IMR-90 (cell line): ENCODE data around the gene DYRK1A. TPM values are rescaled to one million over a fixed set of nuclear protein-coding genes. Genes with fewer than 3 reads are reported as not detected.

Experiments
- ATAC-seq: fragments of 200-7000 bp; cut with Tn5 transposase; 2 replicates; pipeline ENCODE4 v1.9.1; 2020; ENCODE audit warnings: low read depth, mild to moderate bottlenecking, moderate library complexity
- BruUV-seq: library from RNA; stranded (reverse); fragments of 400-500 nt; replicated peaks from 2 replicates; lab custom pipeline; 2021; lab: Mats Ljungman, UMichigan
- CTCF ChIA-PET: fragments of 300-600 bp; formaldehyde crosslinking; extraction: SDS; loops from one replicate; lab custom pipeline; 2021; ENCODE audit warnings: antibody characterized with exemption; lab: Yijun Ruan, JAX
- POLR2A ChIA-PET: fragments of 300-600 bp; sonication (Branson Sonifier 250); formaldehyde crosslinking; loops from one replicate; lab custom pipeline; 2022; ENCODE audit warnings: antibody characterized with exemption; ENCODE audit not compliant: unreplicated experiment; lab: Charles Lee
- DNase-seq: peaks from one replicate; pipeline ENCODE4 v3.0.0; 2013
- H2AFZ ChIP-seq: replicated peaks from 2 replicates; pipeline ENCODE3; 2013; ENCODE audit warnings: low read length, mild to moderate bottlenecking; ENCODE audit not compliant: poor library complexity
- H2AK5ac ChIP-seq: 2 replicates; pipeline ENCODE4 v1.6.1; 2013; ENCODE audit warnings: low read depth, low read length, inconsistent platforms
- H2AK9ac ChIP-seq: replicated peaks from 2 replicates; pipeline ENCODE3; 2013; ENCODE audit warnings: mild to moderate bottlenecking, low read depth, low read length, moderate library complexity; ENCODE audit not compliant: poor library complexity
- H2BK120ac ChIP-seq: 2 replicates; pipeline ENCODE4 v1.6.1; 2013; ENCODE audit warnings: low read depth, low read length, inconsistent platforms
- H2BK15ac ChIP-seq: 3 replicates; pipeline ENCODE4 v1.6.1; 2013; ENCODE audit warnings: low read depth, low read length, inconsistent platforms
- H2BK20ac ChIP-seq: 2 replicates; pipeline ENCODE4 v1.6.1; 2013; ENCODE audit warnings: low read depth, mild to moderate bottlenecking, inconsistent platforms, low read length, moderate library complexity
- H2BK5ac ChIP-seq: 2 replicates; pipeline ENCODE4 v1.6.1; 2013; ENCODE audit warnings: mild to moderate bottlenecking, low read depth, low read length, inconsistent platforms; ENCODE audit not compliant: poor library complexity, severe bottlenecking
- H3K14ac ChIP-seq: replicated peaks from 2 replicates; pipeline ENCODE4 v1.6.1; 2013; ENCODE audit warnings: low read depth, low read length, inconsistent platforms
- H3K18ac ChIP-seq: 2 replicates; pipeline ENCODE4 v1.6.1; 2013; ENCODE audit warnings: low read depth, low read length, control low read depth
- H3K23ac ChIP-seq: 2 replicates; pipeline ENCODE4 v1.6.1; 2013; ENCODE audit warnings: low read depth, low read length, inconsistent platforms
- H3K27ac ChIP-seq: 2 replicates; pipeline ENCODE4 v1.5.1; 2013; ENCODE audit warnings: mild to moderate bottlenecking, control low read depth, low read length; ENCODE audit not compliant: insufficient read depth
- H3K27me3 ChIP-seq: 2 replicates; pipeline ENCODE4 v1.6.1; 2013; ENCODE audit warnings: low read length; ENCODE audit not compliant: control insufficient read depth, insufficient read depth
- H3K36me3 ChIP-seq: 2 replicates; pipeline ENCODE4 v1.6.1; 2013; ENCODE audit warnings: low read length, mixed read lengths; ENCODE audit not compliant: control insufficient read depth, insufficient read depth
- H3K4ac ChIP-seq: 2 replicates; pipeline ENCODE4 v1.6.1; 2013; ENCODE audit warnings: low read depth, low read length, inconsistent platforms
- H3K4me1 ChIP-seq: 2 replicates; pipeline ENCODE4 v1.6.1; 2013; ENCODE audit warnings: low read length, mixed read lengths; ENCODE audit not compliant: control insufficient read depth, insufficient read depth
- H3K4me2 ChIP-seq: 2 replicates; pipeline ENCODE4 v1.6.1; 2013; ENCODE audit warnings: low read depth, mild to moderate bottlenecking, control low read depth, low read length, moderate library complexity
- H3K4me3 ChIP-seq: 2 replicates; pipeline ENCODE4 v1.5.1; 2013; ENCODE audit warnings: low read depth, mild to moderate bottlenecking, control low read depth, low read length, moderate library complexity; ENCODE audit not compliant: insufficient read depth
- H3K56ac ChIP-seq: 2 replicates; pipeline ENCODE4 v1.6.1; 2013; ENCODE audit warnings: low read length, inconsistent platforms; ENCODE audit not compliant: insufficient read depth; ENCODE audit errors: extremely low read depth
- H3K79me1 ChIP-seq, 2 experiments: 2 replicates each; pipeline ENCODE4 v1.6.1; 2013; ENCODE audit warnings: low read length in 2 of 2, inconsistent platforms in 1 of 2, low read depth in 1 of 2
- H3K9ac ChIP-seq: 2 replicates; pipeline ENCODE4 v1.6.1; 2013; ENCODE audit warnings: low read depth, low read length, control low read depth
- H3K9me1 ChIP-seq: 2 replicates; pipeline ENCODE4 v1.6.1; 2013; ENCODE audit warnings: low read length, inconsistent platforms; ENCODE audit not compliant: insufficient read depth
- H3K9me3 ChIP-seq: 2 replicates; pipeline ENCODE4 v1.6.1; 2013; ENCODE audit warnings: low read length; ENCODE audit not compliant: control insufficient read depth, insufficient read depth
- H4K20me1 ChIP-seq: 2 replicates; pipeline ENCODE4 v1.6.1; 2013; ENCODE audit warnings: low read length, inconsistent platforms; ENCODE audit not compliant: insufficient read depth
- H4K5ac ChIP-seq: 2 replicates; pipeline ENCODE4 v1.6.1; 2013; ENCODE audit warnings: mild to moderate bottlenecking, low read depth, low read length, control low read depth
- H4K8ac ChIP-seq, 2 experiments: 2 replicates each; pipeline ENCODE4 v1.6.1; 2013; ENCODE audit warnings: low read depth in 2 of 2, low read length in 2 of 2, control low read depth in 1 of 2, inconsistent platforms in 1 of 2
- H4K91ac ChIP-seq: 2 replicates; pipeline ENCODE4 v1.6.1; 2013; ENCODE audit warnings: low read depth, low read length, inconsistent platforms; ENCODE audit not compliant: insufficient read depth
- BHLHE40 ChIP-seq: fragments of 150-350 bp; IDR thresholded peaks from 2 replicates; pipeline ENCODE4 v1.6.1; 2016; ENCODE audit warnings: mild to moderate bottlenecking, low read depth, low read length
- CEBPB ChIP-seq: IDR thresholded peaks from 2 replicates; pipeline ENCODE4 v1.6.1; 2012; ENCODE audit warnings: low read depth, low read length, improper control_type of control experiment
- CHD1 ChIP-seq: IDR thresholded peaks from 2 replicates; pipeline ENCODE4 v1.6.1; 2012; ENCODE audit warnings: low read depth, low read length, improper control_type of control experiment
- CTCF ChIP-seq: conservative IDR thresholded peaks from 2 replicates; pipeline ENCODE4 v1.5.1; 2012; ENCODE audit warnings: mild to moderate bottlenecking, low read depth, low read length, improper control_type of control experiment
- FOS ChIP-seq: fragments of 150-350 bp; IDR thresholded peaks from 2 replicates; pipeline ENCODE4 v1.6.1; 2016; ENCODE audit warnings: low read depth, low read length
- MAFK ChIP-seq: IDR thresholded peaks from 2 replicates; pipeline ENCODE4 v1.6.1; 2012; ENCODE audit warnings: low read depth, low read length, improper control_type of control experiment
- MAZ ChIP-seq: IDR thresholded peaks from 2 replicates; pipeline ENCODE4 v1.6.1; 2012; ENCODE audit warnings: low read depth, mild to moderate bottlenecking, low read length, improper control_type of control experiment, moderate library complexity, borderline replicate concordance
- MXI1 ChIP-seq: IDR thresholded peaks from 2 replicates; pipeline ENCODE4 v1.6.1; 2012; ENCODE audit warnings: low read depth, mild to moderate bottlenecking, low read length, moderate library complexity, borderline replicate concordance
- NFE2L2 ChIP-seq: fragments of 150-350 bp; IDR thresholded peaks from 2 replicates; pipeline ENCODE4 v1.6.1; 2016; ENCODE audit warnings: low read depth, mild to moderate bottlenecking, low read length
- POLR2A ChIP-seq: IDR thresholded peaks from 2 replicates; pipeline ENCODE4 v1.6.1; 2012; ENCODE audit warnings: mild to moderate bottlenecking, low read depth, low read length
- RAD21 ChIP-seq: IDR thresholded peaks from 2 replicates; pipeline ENCODE4 v1.6.1; 2012; ENCODE audit warnings: low read length, improper control_type of control experiment
- RCOR1 ChIP-seq: IDR thresholded peaks from 2 replicates; pipeline ENCODE4 v1.6.1; 2012; ENCODE audit warnings: mild to moderate bottlenecking, low read length, improper control_type of control experiment; ENCODE audit not compliant: insufficient replicate concordance
- RFX5 ChIP-seq: IDR thresholded peaks from 2 replicates; pipeline ENCODE4 v1.8.0; 2012; ENCODE audit warnings: low read depth, mild to moderate bottlenecking, low read length, moderate library complexity
- SMC3 ChIP-seq: fragments of 150-350 bp; IDR thresholded peaks from 2 replicates; pipeline ENCODE4 v1.6.1; 2016; ENCODE audit warnings: low read depth, mild to moderate bottlenecking, antibody characterized with exemption, low read length, moderate library complexity
- WGBS, 2 experiments: methylation state at CpG; one replicate each; pipeline versions ENCODE4 v1.1.5 to v1.1.7; 2013; ENCODE audit warnings: missing lambda C conversion rate in 2 of 2; ENCODE audit not compliant: insufficient read length in 1 of 2; ENCODE audit errors: extremely low coverage in 2 of 2; 5-methylcytosine and 5-hydroxymethylcytosine counted together
- dilution Hi-C: fragments of 300-500 bp; cut with HindIII; formaldehyde crosslinking; loops from one replicate; pipeline ENCODE4 v1.14.3; 2018; ENCODE audit warnings: low sequenced_read_pairs; ENCODE audit not compliant: unreplicated experiment
- in situ Hi-C: fragments of 300-500 bp; cut with MboI; formaldehyde crosslinking; loops from 3 replicates; pipeline ENCODE4 v1.14.3; 2019; ENCODE audit warnings: low sequenced_read_pairs, inconsistent platforms, mixed read lengths
- intact Hi-C: fragments of 100-400 bp; cut with micrococcal nuclease; formaldehyde crosslinking; loops from 2 replicates; pipeline ENCODE4 v1.10.0; 2022
- polyA plus RNA-seq, 3 experiments: library from polyadenylated mRNA; depleted of rRNA; stranded (reverse); fragments of >200 nt; gene quantifications; 2 replicates each; pipeline ENCODE4 v1.2.3, GENCODE V29; 2012; ENCODE audit warnings: low replicate concordance in 1 of 3
- total RNA-seq: library from RNA; depleted of rRNA; stranded (reverse); fragments of >200 nt; gene quantifications from 2 replicates; pipeline ENCODE4 v1.2.3, GENCODE V29; 2012
- TF ChIP-seq, protein P1 (sequence below): fragments of 150-350 bp; IDR thresholded peaks from 2 replicates; pipeline ENCODE4 v1.6.1; 2017; ENCODE audit warnings: mild to moderate bottlenecking, antibody characterized with exemption, low read length, low read depth
- TF ChIP-seq, protein P2 (sequence below): fragments of 150-350 bp; IDR thresholded peaks from 2 replicates; pipeline ENCODE4 v1.6.1; 2016; ENCODE audit warnings: low read depth, mild to moderate bottlenecking, low read length, moderate library complexity, borderline replicate concordance

DYRK1A gene
- total and polyA plus RNA-seq, 2 of the 4 experiments (the other 2 are of a cell fraction), result 18.6 to 50.5 TPM

DNA sequence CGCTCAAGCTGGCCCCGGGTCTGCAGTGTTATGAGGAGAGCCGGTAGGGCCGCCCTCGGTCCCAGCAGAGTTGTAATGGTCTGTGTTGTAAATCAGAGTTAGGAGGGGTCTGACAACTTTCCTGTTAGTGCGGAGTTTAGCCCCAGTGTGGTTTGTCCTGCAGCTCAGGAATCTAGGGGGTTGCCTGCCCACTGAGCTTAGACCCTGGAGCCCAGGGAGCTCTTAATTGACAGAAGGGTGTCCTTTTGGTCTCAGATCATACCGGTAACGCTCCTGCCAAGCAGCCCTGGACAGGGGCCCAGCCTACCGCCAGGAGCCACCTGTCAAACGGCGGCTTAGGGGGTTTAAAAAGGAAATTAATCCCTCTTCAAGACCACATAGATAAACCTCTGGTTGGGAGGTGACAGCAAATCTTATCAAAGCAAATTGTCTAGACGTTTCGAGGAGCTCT is 164.4 kb downstream of the DYRK1A start:
- H3K18ac ChIP-seq, result no peak overlapping the region
- ATAC-seq, result no peak
- no peak overlapping the region for H3K56ac ChIP-seq
- CTCF ChIA-PET, result no interaction called here
- no peaks in the 10 kb centered on the region for H3K79me1 ChIP-seq
- H3K4ac ChIP-seq, result no peak overlapping the region
- no peaks in the 10 kb centered on the region for H3K4me1 ChIP-seq
- intact Hi-C loops (no loop called here), in situ Hi-C loops (no loop called here), dilution Hi-C loops (no loop called here)
- no peaks in the 10 kb centered on the region for H3K36me3 ChIP-seq
- no peak overlapping the region for H2BK5ac ChIP-seq
- H4K20me1 ChIP-seq, result no peaks in the 10 kb centered on the region
- H2AK9ac ChIP-seq, result peak overlapping the region; percentile 19
- H3K14ac ChIP-seq, result no peak overlapping the region
- no peak overlapping the region for H4K5ac ChIP-seq
- no peak overlapping the region for H3K4me3 ChIP-seq
- H2AFZ ChIP-seq, result no peak overlapping the region
- 0 out of 2 replicates have a peak, but pooled peaks cover 3% of the 10 kb centered on the region for H3K9me1 ChIP-seq
- no peak for DNase-seq
- no peak overlapping the region for H4K91ac ChIP-seq
- no TSS peak for BruUV-seq
- peaks cover 6% of the 10 kb centered on the region for H3K9me3 ChIP-seq
- TF ChIP-seq, protein P1, sequence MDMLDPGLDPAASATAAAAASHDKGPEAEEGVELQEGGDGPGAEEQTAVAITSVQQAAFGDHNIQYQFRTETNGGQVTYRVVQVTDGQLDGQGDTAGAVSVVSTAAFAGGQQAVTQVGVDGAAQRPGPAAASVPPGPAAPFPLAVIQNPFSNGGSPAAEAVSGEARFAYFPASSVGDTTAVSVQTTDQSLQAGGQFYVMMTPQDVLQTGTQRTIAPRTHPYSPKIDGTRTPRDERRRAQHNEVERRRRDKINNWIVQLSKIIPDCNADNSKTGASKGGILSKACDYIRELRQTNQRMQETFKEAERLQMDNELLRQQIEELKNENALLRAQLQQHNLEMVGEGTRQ, result no peak
- TF ChIP-seq RFX5, result no peak
- TF ChIP-seq CTCF, result no peak
- TF ChIP-seq SMC3, result no peak
- no peak for TF ChIP-seq MAFK
- TF ChIP-seq, protein P2, sequence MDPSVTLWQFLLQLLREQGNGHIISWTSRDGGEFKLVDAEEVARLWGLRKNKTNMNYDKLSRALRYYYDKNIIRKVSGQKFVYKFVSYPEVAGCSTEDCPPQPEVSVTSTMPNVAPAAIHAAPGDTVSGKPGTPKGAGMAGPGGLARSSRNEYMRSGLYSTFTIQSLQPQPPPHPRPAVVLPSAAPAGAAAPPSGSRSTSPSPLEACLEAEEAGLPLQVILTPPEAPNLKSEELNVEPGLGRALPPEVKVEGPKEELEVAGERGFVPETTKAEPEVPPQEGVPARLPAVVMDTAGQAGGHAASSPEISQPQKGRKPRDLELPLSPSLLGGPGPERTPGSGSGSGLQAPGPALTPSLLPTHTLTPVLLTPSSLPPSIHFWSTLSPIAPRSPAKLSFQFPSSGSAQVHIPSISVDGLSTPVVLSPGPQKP, result no peak
- no peak for TF ChIP-seq CHD1
- TF ChIP-seq MXI1, result no peak
- no peak for TF ChIP-seq RAD21
- no peak for TF ChIP-seq MAZ
- TF ChIP-seq NFE2L2, result no peak
- TF ChIP-seq CEBPB, result no peak
- TF ChIP-seq POLR2A, result no peak
- TF ChIP-seq BHLHE40, result no peak
- no peak for TF ChIP-seq FOS
- no peak for TF ChIP-seq RCOR1
- no peak overlapping the region for H4K8ac ChIP-seq
- no peak overlapping the region for H3K23ac ChIP-seq
- no peak overlapping the region for H3K27ac ChIP-seq
- no peak overlapping the region for H2AK5ac ChIP-seq
- H2BK120ac ChIP-seq, result no peak overlapping the region
- peaks cover 13% of the 10 kb centered on the region; the same call in 1 of the 2 replicates for H3K27me3 ChIP-seq
- POLR2A ChIA-PET, result no interaction called here
- WGBS, 2 experiments, result 21% methylated on average over 2 of the region's 13 CpGs; no CpG with 5 or more reads in 1 of the 2 experiments
- no peak overlapping the region for H3K4me2 ChIP-seq
- no peak overlapping the region for H2BK15ac ChIP-seq
- H2BK20ac ChIP-seq, result no peak overlapping the region
- no peak overlapping the region for H3K9ac ChIP-seq
